K562 (cell line): Measurements from ENCODE around the gene FBXO48.

ENCODE experiments used
- FIP1L1 ChIP-seq: fragments of 200-400 bp; formaldehyde crosslinking; IDR thresholded peaks from 2 replicates; pipeline ENCODE4 v1.6.1; 2018; ENCODE audit warnings: mild to moderate bottlenecking, low read depth, low read length; ENCODE audit not compliant: poor library complexity, severe bottlenecking
- RBFOX2 ChIP-seq: fragments of 200-400 bp; formaldehyde crosslinking; IDR thresholded peaks from 2 replicates; pipeline ENCODE4 v1.6.1; 2017; ENCODE audit warnings: low read depth, mild to moderate bottlenecking, low read length, moderate library complexity
- SP1 ChIP-seq: sonication (generic); formaldehyde crosslinking; IDR thresholded peaks from 2 replicates; pipeline ENCODE4 v1.8.1; 2022; ENCODE audit warnings: mild to moderate bottlenecking, missing genetic modification reagents
- ZNF707 ChIP-seq: fragments of 250-450 bp; sonication (Bioruptor Pico); conservative IDR thresholded peaks from 2 replicates; pipeline ENCODE4 v1.8.0; 2022; ENCODE audit warnings: inconsistent platforms, mild to moderate bottlenecking, moderate library complexity

- TF ChIP-seq FIP1L1: no peak
- no peak for TF ChIP-seq ZNF707 (CRISPR knock-in tag)
- TF ChIP-seq RBFOX2: no peak
- TF ChIP-seq SP1: no peak
Observed at GRCh38 chr2:68475110-68475509, 8.0 kb upstream of the FBXO48 start.
